ENCODE results near the gene GAS2L3. TPM values are rescaled to one million over a fixed set of nuclear protein-coding genes. Genes with fewer than 3 reads are reported as not detected.

GAS2L3 gene
- total and polyA plus RNA-seq, 9 of the 15 experiments (the other 6 are each of a cell fraction or from before 2014, with no cell fraction given): 1.5 to 9.8 (median 3.5) TPM

DNA sequence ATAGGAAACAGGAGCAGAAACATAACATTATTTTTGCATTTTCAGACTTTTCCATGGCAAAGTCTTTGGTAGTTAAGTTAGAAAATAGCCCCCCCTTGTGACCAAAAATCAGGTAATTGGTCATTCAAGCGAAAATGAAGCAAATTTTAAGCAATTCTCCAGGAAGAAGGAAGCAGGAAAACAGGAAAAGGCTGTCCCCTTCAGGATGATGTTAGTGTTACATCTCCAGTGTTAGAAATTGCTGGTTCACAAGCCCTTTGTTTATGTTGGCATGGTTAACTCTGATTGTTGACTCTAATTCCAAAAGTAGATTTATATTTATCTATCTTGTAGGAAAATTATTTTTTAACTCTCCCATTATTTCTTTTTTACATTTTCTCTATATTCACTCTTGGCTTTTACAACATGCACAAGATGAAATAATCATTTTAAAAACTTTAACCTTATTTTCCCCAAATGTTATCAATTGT, 18.8 kb upstream of the GAS2L3 start (continued):
- TF ChIP-seq GABPA (tag; conservative IDR thresholded peaks at IDR 0.05; ENCODE audit: low read depth) (no peak; the same call in 1 of the 2 replicates), FOXK2 (conservative IDR thresholded peaks at IDR 0.05 in 1 of 2, IDR thresholded peaks at IDR 0.05 in 1 of 2; ENCODE audit: low read depth in 2 of 2) (peak; percentile 63 to 72), ZNF586 (CRISPR knock-in tag; conservative IDR thresholded peaks at IDR 0.05) (no peak), BHLHE40 (IDR thresholded peaks at IDR 0.05; ENCODE audit: low read length) (no peak), SMC3 (conservative IDR thresholded peaks at IDR 0.05; ENCODE audit: insufficient read depth, low read depth, low read length) (peak; percentile 82)
- TF ChIP-seq, protein P1, sequence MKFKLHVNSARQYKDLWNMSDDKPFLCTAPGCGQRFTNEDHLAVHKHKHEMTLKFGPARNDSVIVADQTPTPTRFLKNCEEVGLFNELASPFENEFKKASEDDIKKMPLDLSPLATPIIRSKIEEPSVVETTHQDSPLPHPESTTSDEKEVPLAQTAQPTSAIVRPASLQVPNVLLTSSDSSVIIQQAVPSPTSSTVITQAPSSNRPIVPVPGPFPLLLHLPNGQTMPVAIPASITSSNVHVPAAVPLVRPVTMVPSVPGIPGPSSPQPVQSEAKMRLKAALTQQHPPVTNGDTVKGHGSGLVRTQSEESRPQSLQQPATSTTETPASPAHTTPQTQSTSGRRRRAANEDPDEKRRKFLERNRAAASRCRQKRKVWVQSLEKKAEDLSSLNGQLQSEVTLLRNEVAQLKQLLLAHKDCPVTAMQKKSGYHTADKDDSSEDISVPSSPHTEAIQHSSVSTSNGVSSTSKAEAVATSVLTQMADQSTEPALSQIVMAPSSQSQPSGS (CRISPR knock-in tag; IDR thresholded peaks at IDR 0.05): no peak
- TF ChIP-seq, protein P2, sequence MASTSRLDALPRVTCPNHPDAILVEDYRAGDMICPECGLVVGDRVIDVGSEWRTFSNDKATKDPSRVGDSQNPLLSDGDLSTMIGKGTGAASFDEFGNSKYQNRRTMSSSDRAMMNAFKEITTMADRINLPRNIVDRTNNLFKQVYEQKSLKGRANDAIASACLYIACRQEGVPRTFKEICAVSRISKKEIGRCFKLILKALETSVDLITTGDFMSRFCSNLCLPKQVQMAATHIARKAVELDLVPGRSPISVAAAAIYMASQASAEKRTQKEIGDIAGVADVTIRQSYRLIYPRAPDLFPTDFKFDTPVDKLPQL (IDR thresholded peaks at IDR 0.05; ENCODE audit: extremely low read depth, insufficient read length): no peak
- TF ChIP-seq, protein P3, sequence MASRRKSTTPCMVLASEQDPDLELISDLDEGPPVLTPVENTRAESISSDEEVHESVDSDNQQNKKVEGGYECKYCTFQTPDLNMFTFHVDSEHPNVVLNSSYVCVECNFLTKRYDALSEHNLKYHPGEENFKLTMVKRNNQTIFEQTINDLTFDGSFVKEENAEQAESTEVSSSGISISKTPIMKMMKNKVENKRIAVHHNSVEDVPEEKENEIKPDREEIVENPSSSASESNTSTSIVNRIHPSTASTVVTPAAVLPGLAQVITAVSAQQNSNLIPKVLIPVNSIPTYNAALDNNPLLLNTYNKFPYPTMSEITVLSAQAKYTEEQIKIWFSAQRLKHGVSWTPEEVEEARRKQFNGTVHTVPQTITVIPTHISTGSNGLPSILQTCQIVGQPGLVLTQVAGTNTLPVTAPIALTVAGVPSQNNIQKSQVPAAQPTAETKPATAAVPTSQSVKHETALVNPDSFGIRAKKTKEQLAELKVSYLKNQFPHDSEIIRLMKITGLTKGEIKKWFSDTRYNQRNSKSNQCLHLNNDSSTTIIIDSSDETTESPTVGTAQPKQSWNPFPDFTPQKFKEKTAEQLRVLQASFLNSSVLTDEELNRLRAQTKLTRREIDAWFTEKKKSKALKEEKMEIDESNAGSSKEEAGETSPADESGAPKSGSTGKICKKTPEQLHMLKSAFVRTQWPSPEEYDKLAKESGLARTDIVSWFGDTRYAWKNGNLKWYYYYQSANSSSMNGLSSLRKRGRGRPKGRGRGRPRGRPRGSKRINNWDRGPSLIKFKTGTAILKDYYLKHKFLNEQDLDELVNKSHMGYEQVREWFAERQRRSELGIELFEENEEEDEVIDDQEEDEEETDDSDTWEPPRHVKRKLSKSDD (conservative IDR thresholded peaks at IDR 0.05; ENCODE audit: low read length): no peak
